Psoas muscle (tissue), 8 donors: ENCODE results near the gene HAUS2. TPM values are rescaled to one million over a fixed set of nuclear protein-coding genes. Genes with fewer than 3 reads are reported as not detected.
A peak's percentile ranks its signal among the peaks of the same experiment; 100 is the strongest.

Experiments used
- ATAC-seq, 4 donors: fragments of 200-7000 bp; cut with Tn5 transposase; one replicate each; pipeline ENCODE4 v1.9.1; 2020; ENCODE audit warnings: moderate library complexity in 3 of 4, mild to moderate bottlenecking in 2 of 4
- DNase-seq, 2 donors: peaks; one replicate each; pipeline ENCODE4 v3.0.0-alpha.2; 2020
- H3K27ac ChIP-seq: fragments of 200-600 bp; one replicate; pipeline ENCODE4 v1.8.0; 2022
- H3K27me3 ChIP-seq, 3 donors: fragments of 200-600 bp in 1 of 3; one replicate each; pipeline versions ENCODE4 v1.6.1 to v1.8.0; 2013 to 2022; ENCODE audit warnings: low read length in 2 of 3, mild to moderate bottlenecking in 2 of 3, moderate library complexity in 1 of 3; ENCODE audit not compliant: insufficient read depth in 3 of 3
- H3K36me3 ChIP-seq, 2 donors: fragments of 200-600 bp in 1 of 2; one replicate each; pipeline versions ENCODE4 v1.6.1 to v1.8.0; 2013 to 2022; ENCODE audit warnings: low read depth in 1 of 2, mild to moderate bottlenecking in 1 of 2, moderate library complexity in 1 of 2; ENCODE audit not compliant: insufficient read depth in 1 of 2
- H3K4me1 ChIP-seq: fragments of 200-600 bp; one replicate; pipeline ENCODE4 v1.8.0; 2022
- H3K4me3 ChIP-seq: fragments of 200-600 bp; one replicate; pipeline ENCODE4 v1.8.0; 2022; ENCODE audit warnings: mild to moderate bottlenecking
- H3K9me3 ChIP-seq: fragments of 200-600 bp; one replicate; pipeline ENCODE4 v1.8.0; 2022
- WGBS, 3 donors: extraction: QIAGEN DNeasy Blood & Tissue Kit; methylation state at CpG; one replicate each; pipeline versions ENCODE4 v1.1.6 to v1.1.7; 2013; 5-methylcytosine and 5-hydroxymethylcytosine counted together
- intact Hi-C, 2 donors: fragments of 100-400 bp; cut with DNase I; formaldehyde crosslinking; loops; one replicate each; pipeline versions ENCODE4 v1.11.0 to v1.14.2; 2022
- polyA plus RNA-seq, 3 donors: library from polyadenylated mRNA; stranded (reverse); fragments of 200-250 nt; gene quantifications; one replicate each; pipeline ENCODE4 v1.2.3, GENCODE V29; 2013
- total RNA-seq, 4 donors: library from RNA; stranded (reverse); fragmentation: NEBNext Ultra II Directional in 2 of 4; extraction: Animal tissue kit (Norgen Biotek cat#: 25700) in 2 of 4; gene quantifications; one replicate each; pipeline versions ENCODE4 v1.2.1 to v1.2.4, GENCODE V29; 2021 to 2023
- TF ChIP-seq, protein P1 (sequence below): fragments of 200-600 bp; IDR thresholded peaks from one replicate; pipeline ENCODE4 v1.8.0; 2022; ENCODE audit warnings: antibody characterized with exemption
- donor health status: healthy with polysubstance abuse.
- donor health status: DM: no; HTN: no; CAD: no; lungs with moderate emphysema.
- donor health status: Bipolar disorder and iron deficiency.
- donor health status: healthy.
- donor health status: DM: yes; HTN: yes; CAD: no.
- donor health status: DM: no; HTN: no; CAD: no.
- donor health status: DM: no; HTN: no; CAD: no.
- donor health status: DM: yes; HTN: yes; CAD: no.

The HAUS2 gene
- total and polyA plus RNA-seq, 7 donors, result 9.1 to 17.3 (median 11.3) TPM

DNA sequence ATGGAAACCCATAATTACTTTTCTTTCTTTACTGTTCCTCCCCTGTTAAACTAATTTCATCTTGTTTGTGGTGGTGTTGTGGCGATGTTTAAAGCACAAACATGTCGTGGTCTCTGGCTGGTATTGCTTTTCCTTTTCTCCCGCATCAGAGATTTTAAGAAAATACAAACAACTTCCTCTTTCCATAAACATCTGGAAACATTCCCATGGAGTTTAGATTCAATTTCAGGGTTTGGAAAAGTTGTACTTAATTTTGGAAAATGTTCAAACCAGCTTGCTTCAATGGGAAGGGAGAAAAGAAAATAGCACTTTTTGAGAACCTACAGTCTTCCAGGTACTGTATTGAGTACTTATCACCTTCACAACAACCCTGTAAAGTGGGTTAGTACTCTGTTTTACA lies 57.2 kb downstream of the HAUS2 start:
- Histone ChIP-seq H3K4me3 (no peak overlapping the region), H3K9me3 (no peaks in the 10 kb centered on the region), H3K36me3 (no peaks in the 10 kb centered on the region), H3K27me3 (no peaks in the 10 kb centered on the region), H3K4me1 (peaks cover 30% of the 10 kb centered on the region), H3K27ac (no peak overlapping the region)
- no peak for ATAC-seq
- 41 to 67% (median 67%) methylated on average over 3 of the region's 3 CpGs for WGBS, 3 donors
- TF ChIP-seq, protein P1, sequence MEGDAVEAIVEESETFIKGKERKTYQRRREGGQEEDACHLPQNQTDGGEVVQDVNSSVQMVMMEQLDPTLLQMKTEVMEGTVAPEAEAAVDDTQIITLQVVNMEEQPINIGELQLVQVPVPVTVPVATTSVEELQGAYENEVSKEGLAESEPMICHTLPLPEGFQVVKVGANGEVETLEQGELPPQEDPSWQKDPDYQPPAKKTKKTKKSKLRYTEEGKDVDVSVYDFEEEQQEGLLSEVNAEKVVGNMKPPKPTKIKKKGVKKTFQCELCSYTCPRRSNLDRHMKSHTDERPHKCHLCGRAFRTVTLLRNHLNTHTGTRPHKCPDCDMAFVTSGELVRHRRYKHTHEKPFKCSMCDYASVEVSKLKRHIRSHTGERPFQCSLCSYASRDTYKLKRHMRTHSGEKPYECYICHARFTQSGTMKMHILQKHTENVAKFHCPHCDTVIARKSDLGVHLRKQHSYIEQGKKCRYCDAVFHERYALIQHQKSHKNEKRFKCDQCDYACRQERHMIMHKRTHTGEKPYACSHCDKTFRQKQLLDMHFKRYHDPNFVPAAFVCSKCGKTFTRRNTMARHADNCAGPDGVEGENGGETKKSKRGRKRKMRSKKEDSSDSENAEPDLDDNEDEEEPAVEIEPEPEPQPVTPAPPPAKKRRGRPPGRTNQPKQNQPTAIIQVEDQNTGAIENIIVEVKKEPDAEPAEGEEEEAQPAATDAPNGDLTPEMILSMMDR, result no peak
- no peak for DNase-seq
- intact Hi-C loops, result no loop called here

DNA sequence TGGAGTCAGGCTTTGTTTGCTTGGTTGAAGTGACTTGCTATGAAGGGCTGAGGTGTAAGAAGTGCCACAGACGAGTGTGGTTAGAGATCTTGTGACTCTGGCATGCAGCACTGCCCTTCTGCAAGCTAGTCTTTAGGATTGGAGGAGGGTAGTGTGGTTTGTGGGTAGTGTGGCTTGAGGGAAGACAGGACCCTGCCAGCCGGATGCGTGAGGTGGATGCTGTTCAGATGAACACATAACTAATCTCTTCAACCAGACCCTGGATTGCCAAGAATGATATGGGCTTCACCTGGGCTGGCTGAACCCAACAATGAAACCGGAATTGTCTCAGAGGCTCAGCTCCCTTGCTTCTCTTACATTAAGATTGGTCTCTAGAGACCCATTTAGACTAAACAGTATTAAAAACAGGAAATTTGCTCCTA lies 59.5 kb downstream of the HAUS2 start:
- WGBS, 3 donors, result 52 to 68% (median 62%) methylated on average over 4 of the region's 4 CpGs
- H3K9me3 ChIP-seq, result no peaks in the 10 kb centered on the region
- no peaks in the 10 kb centered on the region for H3K27me3 ChIP-seq
- intact Hi-C loops, result no loop called here
- H3K4me3 ChIP-seq, result no peak overlapping the region
- TF ChIP-seq, protein P1, result no peak
- DNase-seq, result no peak
- H3K4me1 ChIP-seq, result peaks cover 30% of the 10 kb centered on the region
- ATAC-seq, result no peak
- no peaks in the 10 kb centered on the region for H3K36me3 ChIP-seq
- no peak overlapping the region for H3K27ac ChIP-seq

DNA sequence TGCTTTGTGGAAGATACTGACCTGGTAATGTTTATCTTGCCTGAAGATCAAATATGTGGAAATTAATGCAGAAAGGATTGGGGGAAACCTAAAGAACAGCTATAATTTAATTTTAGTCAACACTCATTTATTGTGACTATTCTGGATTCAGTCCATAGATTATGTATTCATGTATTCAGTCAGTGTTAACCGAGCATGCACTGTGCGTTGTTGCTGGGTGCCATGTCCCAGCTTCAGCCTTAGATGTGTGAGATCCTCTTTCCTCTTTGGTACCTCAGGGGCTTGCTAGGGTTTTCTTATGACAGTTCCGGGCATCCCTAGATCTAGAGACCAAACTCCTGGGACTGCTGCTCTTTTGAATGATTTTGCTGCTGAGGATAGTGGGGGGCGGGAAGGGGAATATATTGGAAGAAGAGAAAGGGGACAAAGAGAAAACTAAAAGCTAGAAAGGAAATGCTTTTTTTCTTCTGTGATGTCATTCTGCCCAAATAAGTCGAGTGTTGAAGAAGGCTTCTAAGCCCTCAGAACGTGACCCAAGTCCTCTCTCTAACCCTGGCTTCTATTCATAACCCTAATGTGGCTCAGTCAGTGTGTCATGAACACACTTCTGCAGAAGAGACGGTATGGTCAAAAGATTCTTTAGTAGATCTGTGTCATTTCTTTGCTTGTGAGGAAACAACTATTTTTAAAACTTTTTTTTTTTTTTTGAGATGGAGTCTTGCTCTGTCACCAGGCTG lies 60.3 kb downstream of the HAUS2 start:
- Histone ChIP-seq H3K27me3 (no peaks in the 10 kb centered on the region), H3K36me3 (no peaks in the 10 kb centered on the region), H3K27ac (peak overlapping the region; percentile 21), H3K4me3 (no peak overlapping the region), H3K9me3 (no peaks in the 10 kb centered on the region), H3K4me1 (peaks cover 30% of the 10 kb centered on the region)
- ATAC-seq, result no peak
- 69 to 71% (median 71%) methylated on average over 7 of the region's 7 CpGs for WGBS, 3 donors
- DNase-seq, result no peak
- intact Hi-C loops, result no loop called here
- TF ChIP-seq, protein P1, result no peak

DNA sequence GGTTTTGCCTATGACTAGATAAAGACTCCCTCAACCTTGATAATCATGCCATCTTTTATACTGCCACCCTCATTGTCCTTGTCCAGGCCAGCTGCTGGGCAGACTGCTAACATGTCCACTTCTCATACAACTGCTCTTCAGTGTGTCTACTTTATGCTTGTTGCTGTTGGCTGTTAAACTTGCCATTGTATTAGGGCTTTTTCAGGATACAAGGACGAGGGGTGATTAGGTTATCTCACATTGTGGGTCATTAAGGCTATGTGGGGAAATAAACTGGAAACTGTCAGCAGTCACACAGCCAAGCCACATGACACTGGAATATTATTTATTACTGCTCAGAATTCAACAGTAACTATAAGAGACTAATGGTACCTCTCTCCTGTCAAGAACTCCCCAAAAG lies 62.9 kb downstream of the HAUS2 start:
- intact Hi-C loops, result no loop called here
- no peak for ATAC-seq

More for the DNA sequence above, 62.9 kb downstream of the HAUS2 start:
- DNase-seq, result no peak
- WGBS, 3 donors, result 39 to 70% (median 64%) methylated on average over 1 of the region's 1 CpG
- TF ChIP-seq, protein P1, result no peak
- peaks cover 10% of the 10 kb centered on the region for H3K4me1 ChIP-seq
- no peak overlapping the region for H3K27ac ChIP-seq
- no peak overlapping the region for H3K4me3 ChIP-seq
- H3K9me3 ChIP-seq, result no peaks in the 10 kb centered on the region
- no peaks in the 10 kb centered on the region for H3K27me3 ChIP-seq
- H3K36me3 ChIP-seq, result no peaks in the 10 kb centered on the region
